ENCODE measurements around the gene ZNF674.

The ZNF674 gene

DNA sequence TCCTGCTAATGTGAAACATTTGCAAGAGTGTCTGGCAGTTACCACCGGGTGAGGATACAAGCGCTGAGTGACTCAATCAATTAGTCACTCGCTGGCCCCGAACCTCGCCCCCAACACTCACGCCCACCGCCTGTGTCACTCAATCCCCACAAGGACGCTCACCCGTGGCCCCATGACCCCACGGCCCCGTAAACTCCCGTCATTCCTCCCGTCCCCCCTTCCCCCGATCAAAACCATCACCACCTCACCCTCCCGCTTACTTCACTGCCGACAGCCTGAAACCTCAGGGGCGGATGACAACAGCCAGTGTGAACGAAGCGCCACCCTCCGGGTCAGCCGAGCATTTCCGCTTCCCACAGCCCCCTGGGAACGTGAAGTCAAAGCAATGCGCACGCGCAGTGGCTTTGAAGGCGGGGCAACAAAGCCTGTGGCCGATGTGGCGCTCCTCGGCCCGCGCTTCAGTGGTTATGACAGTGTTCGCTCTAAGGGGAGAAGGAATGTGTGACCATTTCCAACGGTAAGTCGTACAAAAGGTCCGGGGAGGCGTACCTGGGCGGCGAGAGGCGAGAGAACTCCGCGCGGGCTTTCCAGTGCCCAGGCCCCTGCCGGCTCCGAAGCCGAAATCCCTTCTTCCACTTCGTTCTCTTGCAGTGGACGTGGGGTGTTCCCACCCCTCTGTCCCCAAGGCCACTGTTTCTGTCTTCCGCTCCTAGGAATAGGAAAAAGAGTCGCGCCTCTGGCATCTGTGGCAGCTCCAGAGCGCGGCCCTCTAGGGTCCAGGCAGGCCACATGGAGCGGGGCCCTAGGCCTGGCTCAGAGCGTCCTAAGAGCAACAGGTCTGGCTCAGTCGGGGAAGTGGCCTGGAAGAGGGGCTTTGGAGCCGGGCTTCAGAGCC lies at the start of gene ZNF674:
Gene ZNF674 (minus strand): TSS at position 311 of the 895 bp plus-strand sequence. CDS start 3,334 bp downstream, outside the sequence.
- peak; percentile 85 for DNase-seq

- DNase-seq, result no peak
Measured at GRCh38 chrX:46589977-46590723, 44.9 kb upstream of the ZNF674 start.

GRCh38 chrX:46588263-46588662 lies 43.0 kb upstream of the ZNF674 start:
- DNase-seq, result no peak

DNA sequence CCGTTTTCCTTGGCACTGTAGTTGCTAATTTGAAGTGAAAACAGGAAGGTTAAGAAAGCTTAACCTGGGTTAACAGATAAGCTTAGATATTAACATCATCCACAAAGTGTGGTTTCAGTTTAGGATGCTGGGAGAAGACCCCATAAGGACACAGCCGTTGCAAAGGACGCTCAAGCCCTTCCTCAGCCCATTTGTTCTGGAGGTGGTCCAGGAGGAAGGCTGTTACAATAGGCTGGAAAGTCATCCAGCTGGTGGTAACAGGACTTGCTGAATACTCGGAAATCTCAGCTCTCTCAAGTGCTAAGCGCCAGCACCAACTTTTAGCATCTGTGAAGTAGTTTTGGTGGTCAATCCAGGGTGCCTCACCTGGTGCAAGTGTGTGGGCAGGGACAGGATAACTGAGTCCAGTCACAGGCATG lies 42.5 kb upstream of the ZNF674 start:
- DNase-seq, result no peak

DNA sequence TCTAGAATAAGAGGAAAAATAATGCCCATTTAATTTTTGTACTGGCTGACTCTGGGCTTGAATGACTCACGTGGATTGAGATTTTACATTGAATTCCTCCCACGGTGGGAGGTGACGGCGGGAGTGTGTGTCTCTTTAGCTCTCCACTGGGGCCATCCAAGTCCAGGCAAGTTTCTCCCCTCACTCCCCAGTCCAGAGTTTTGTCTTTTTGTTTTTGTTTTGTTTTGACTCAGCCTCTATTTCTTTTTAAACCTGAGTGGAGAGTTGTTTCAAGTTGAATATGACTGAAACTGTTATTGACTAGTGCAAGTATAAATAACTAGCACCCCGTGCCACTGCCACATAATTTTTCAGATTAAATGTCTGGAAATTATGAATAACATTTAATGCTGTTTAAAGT lies 41.9 kb upstream of the ZNF674 start:
- no peak for DNase-seq

DNA sequence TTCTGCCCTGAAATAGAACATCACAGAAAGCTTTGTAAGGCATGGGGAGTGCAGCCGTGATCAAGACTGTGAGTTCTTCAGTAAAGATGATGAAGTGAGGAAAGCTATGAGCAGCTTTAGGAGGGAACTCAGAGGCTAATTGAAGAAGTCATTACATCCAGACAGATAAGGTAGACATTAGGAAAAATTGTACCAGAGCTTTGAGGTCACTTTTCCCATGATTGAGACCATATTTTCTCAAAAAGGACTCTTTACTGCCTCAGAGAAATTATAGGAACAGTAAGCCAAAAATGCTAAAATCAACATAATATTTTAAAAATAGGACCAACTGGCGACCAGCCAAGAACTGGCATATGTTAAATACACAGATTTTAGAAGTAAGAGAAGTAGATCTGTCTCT lies 39.5 kb upstream of the ZNF674 start:
- DNase-seq, result no peak

DNA sequence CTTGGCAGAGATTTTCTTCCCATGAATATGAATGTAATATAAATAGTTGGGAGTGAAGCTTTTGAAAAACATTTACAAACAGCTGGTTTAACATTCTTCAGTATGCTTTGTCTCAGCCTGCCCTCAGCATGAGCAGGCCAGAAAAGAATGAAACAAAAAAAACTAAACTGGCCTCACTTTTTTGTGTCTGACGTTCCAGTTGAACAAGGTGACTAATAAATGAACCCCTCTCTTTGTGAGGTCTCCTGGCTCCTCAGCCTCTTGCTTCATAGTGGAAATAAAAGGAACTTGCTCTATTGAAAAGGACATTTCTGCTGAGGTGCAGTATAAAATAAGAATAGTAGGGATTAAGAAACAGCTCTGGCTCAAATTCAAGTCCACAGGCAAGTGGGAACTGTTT lies 37.7 kb upstream of the ZNF674 start:
- no peak for DNase-seq

GRCh38 chrX:46582325-46582724 lies 37.1 kb upstream of the ZNF674 start:
- no peak for DNase-seq

DNA sequence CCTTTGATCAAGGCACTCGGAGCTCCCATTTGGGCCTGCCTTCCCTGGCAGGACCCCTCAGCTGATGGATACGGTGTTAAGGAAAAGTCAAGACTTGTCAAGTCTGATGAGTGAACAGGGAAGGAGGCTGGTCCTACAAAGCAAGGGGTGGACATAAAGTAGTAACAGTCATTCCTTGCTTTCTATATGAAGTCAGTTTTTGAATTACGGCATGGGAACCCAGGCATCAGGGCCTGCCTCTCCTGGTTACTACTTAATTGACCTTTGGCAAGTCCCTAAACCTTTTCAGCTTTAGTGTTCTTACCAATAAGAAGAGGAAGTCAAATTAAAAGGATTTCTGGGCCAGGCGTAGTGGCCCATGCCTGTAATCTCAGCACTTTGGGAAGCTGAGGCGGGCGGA lies 35.4 kb upstream of the ZNF674 start:
- DNase-seq, result no peak

GRCh38 chrX:46579250-46579649 lies 34.0 kb upstream of the ZNF674 start:
- DNase-seq, result no peak

DNA sequence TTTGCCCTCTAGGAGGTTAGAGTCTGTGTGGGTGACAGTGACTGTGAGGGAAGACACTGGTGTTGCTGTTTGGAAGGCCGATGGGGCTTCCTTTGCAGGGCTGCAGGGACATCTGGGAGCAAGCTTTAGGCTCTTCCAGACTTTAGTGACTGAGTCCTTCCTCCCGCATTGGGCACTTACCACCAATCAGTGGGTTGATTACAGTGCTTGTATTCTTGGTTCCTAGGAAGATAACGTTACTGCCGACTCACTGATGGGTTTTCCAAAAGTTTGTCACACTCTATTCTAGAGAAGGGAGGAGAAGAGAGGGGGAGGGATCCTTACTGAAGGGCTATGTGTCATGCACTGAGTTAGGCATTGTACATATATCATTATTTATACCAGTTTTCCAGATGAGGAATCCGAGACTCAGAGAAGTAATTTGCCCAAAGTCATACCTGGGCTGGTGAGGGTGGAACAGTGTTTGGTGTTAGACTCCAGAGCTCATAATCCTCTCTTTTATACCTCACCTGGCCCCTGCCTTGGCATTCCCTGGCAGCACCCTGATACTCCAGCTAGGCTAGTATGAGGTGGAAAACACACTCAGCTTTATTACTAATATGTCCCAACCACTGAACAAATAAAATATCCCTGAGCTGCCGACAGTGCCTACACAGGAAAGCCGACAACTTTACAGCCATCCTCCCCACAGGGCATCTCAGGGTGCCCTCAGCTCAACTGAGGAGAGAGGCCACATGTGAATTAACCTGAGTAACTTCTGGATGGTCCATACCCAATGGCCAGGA lies 32.2 kb upstream of the ZNF674 start:
- DNase-seq, result no peak

DNA sequence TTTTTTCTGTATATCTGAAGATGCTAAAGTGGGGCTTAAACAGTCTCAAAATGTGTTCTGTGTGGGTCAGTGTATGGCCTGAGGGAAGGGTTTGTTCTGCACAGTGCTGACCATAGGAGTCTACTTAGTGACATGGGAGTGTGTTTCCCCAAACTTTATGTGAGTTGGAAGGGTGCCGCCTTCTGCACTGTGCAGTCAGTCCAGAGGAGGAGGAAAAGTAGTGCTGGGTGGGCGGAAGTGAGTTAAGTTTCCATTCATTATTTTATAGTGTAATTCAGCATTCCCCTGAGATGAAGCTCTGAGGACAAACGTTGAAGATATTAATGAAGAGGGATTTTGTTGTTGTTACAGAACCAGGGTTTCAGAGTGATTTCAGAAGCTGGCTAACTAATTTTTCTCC lies 31.2 kb upstream of the ZNF674 start:
- DNase-seq, result no peak

GRCh38 chrX:46575991-46576392 lies 30.8 kb upstream of the ZNF674 start:
- no peak for DNase-seq

- DNase-seq, result no peak
Measured at GRCh38 chrX:46575586-46575985, 30.4 kb upstream of the ZNF674 start.

DNA sequence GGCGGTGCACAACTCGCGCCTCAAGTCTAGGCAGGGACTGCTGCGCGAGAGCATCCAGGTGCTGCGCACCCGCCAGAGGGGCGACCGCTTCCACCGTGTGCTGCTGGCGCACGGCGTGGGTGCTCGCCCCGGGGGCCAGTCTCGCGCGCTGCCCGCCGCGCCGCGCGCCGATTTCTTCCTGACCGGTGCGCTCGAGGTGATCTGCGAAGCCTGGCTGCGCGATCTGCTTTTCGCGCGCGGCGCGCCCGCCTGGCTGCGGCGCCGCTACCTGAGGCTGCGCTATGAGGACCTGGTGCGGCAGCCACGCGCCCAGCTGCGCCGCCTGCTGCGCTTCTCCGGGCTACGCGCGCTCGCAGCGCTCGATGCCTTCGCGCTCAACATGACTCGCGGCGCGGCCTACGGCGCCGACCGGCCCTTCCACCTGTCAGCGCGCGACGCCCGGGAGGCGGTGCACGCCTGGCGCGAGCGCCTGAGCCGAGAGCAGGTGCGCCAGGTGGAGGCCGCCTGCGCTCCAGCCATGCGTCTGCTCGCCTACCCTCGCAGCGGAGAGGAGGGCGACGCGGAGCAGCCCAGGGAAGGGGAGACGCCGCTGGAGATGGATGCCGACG lies 29.7 kb upstream of the ZNF674 start:
- no peak for DNase-seq

DNA sequence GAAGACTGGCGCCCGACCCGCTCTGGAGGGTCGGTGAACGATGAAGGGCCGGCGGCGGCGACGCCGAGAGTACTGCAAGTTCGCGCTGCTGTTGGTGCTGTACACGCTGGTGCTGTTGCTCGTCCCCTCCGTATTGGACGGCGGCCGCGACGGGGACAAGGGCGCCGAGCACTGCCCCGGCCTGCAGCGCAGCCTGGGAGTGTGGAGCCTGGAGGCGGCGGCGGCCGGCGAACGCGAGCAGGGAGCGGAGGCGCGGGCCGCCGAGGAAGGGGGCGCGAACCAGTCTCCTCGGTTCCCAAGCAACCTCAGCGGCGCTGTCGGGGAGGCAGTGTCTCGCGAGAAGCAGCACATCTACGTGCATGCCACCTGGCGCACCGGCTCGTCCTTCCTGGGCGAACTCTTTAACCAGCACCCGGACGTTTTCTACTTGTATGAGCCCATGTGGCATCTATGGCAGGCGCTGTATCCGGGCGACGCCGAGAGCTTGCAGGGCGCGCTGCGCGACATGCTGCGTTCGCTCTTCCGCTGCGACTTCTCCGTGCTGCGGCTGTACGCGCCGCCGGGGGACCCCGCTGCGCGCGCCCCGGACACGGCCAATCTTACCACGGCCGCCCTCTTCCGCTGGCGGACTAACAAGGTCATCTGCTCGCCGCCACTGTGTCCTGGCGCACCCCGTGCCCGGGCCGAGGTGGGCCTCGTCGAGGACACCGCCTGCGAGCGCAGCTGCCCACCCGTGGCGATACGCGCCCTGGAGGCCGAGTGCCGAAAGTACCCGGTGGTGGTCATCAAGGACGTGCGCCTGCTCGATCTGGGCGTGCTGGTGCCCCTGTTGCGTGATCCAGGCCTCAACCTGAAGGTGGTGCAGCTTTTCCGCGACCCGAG lies 28.9 kb upstream of the ZNF674 start:
- DNase-seq, result peak; percentile 34

DNA sequence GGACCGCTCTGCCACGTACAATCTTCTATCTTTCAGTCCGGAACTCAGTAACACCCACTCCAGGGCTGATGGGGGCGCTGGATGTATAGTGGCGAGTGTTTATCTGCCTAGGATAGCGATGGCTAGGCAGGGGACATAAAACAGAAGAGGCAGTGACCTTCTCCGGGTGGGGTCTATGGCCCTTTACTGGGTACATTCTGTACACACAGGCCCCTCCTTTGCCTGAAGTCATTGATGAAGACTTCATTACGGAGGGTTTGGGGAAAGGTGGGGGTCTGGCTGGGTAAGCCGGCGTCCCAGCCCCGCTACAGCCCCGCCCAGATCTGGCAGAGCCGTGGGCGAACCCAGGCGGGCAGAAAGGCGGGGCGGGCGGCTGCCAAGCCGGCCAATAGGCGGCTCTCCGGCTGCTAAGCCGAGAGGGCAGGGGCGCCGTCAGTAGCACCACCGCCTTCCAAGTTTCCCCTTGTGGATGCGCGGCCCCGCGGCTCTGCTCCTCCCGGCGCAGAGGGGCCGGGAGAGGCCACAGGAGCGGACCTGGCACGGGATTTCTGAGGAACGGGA lies 28.2 kb upstream of the ZNF674 start, which contains the start of gene CHST7:
Gene CHST7 (plus strand): TSS at position 435 of the 561 bp plus-strand sequence. CDS start 167 bp downstream, outside the sequence.
- peak; percentile 55 for DNase-seq

DNA sequence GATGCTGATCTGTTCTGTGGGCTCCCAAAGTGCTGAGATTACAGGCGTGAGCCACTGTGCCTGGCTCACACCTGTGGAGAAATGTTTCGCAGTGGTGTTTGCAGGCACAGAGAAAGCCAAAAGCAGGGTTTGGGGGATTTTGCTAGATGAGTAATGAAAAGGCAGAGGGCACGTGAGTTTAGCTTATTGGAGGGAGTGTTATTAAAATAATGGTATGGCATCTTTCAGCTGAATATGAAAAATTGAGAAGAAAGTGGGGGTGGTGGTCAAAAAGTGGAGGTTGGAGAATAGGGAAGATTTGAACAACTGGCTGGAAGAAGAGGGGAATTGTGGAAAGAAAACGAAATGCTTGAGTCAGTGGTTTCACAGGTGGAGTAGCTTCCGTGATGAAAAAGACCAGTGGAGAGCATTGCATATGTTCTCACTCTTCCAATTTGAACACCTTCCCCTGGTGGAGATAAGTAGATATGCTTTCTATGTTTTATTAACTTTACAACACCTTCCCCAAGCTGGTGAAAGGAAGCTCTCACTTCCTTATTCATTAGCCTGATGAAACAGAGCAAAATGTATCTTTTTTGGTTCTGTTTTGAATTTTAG lies 27.2 kb upstream of the ZNF674 start:
- DNase-seq, result no peak

DNA sequence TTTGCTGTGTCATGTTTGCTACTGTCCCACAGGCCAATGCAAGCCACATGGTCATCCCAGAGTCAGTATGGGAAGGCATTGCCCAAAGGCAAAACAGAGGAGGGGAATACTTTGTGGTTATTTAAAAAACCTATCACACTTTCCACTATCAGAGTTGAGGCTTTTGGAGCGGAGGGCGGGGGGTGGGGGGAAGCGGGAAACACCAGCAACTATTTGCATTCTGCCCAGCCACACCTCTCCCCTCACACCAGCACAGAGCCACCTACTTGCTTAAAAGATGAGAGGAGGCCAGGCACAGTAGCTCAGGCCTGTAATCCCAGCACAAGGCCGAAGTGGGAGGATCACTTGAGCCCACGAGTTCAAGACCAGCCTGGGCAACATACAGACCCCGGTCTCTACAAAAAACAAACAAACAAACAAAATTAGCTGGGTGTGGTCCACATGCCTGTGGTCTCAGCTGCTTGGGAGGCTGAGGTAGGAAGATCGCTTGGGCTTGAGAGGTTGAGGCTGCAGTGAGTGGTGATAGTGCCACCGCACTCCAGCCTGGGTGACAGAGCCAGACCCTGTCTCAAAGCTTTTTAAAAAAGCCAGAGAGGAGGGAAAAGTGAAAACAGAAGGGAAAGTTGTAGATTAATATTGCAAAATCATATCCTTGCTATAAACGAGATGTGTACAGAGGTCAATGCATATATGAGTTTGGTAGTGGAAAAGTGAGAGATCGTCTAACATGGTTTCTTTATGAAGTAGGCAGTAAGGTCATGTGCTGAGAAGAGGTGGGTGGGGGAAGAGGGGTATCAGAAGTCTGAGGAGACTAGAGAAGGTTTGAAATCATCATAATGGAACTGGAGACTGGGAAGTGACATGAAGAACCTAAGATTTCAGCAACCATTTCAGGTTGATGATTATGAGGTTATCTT lies 26.5 kb upstream of the ZNF674 start:
- no peak for DNase-seq

- DNase-seq, result no peak
Measured at GRCh38 chrX:46569621-46570020, 24.4 kb upstream of the ZNF674 start.

Data from NCI-H1436 (cell line).